HepG2 (cell line): ENCODE measurements around the gene PEAK3. TPM values are rescaled to one million over a fixed set of nuclear protein-coding genes. Genes with fewer than 3 reads are reported as not detected.

ENCODE experiments used
- AGO2 ChIP-seq: fragments of 200-400 bp; formaldehyde crosslinking; optimal IDR thresholded peaks from 2 replicates; pipeline ENCODE3; 2017; ENCODE audit warnings: mild to moderate bottlenecking, low read depth, low read length, moderate library complexity
- AHDC1 ChIP-seq: sonication (generic); formaldehyde crosslinking; IDR thresholded peaks from 2 replicates; pipeline ENCODE4 v1.5.1; 2020; ENCODE audit warnings: mild to moderate bottlenecking, missing genetic modification reagents, borderline replicate concordance
- DNMT1 ChIP-seq: sonication (generic); formaldehyde crosslinking; IDR thresholded peaks from 2 replicates; pipeline ENCODE4 v1.5.1; 2020; ENCODE audit warnings: mild to moderate bottlenecking, missing genetic modification reagents
- HNF4G ChIP-seq, 2 experiments: sonication (generic) in 1 of 2; formaldehyde crosslinking in 1 of 2; IDR thresholded peaks; 2 replicates each; pipeline versions ENCODE4 v1.4.0 to v1.6.1; 2011 to 2020; ENCODE audit warnings: borderline replicate concordance in 2 of 2, low read depth in 2 of 2, mild to moderate bottlenecking in 2 of 2, low read length in 1 of 2, missing genetic modification reagents in 1 of 2, moderate library complexity in 1 of 2
- MLXIP ChIP-seq: sonication (generic); formaldehyde crosslinking; IDR thresholded peaks from 2 replicates; pipeline ENCODE4 v1.9.0; 2021; ENCODE audit warnings: missing genetic modification reagents, borderline replicate concordance
- NFE2 ChIP-seq: sonication (generic); formaldehyde crosslinking; IDR thresholded peaks from 2 replicates; pipeline ENCODE4 v1.4.0; 2020; ENCODE audit warnings: missing genetic modification reagents
- RBFOX2 ChIP-seq: fragments of 200-400 bp; formaldehyde crosslinking; IDR thresholded peaks from 2 replicates; pipeline ENCODE4 v1.6.1; 2017; ENCODE audit warnings: low read depth, mild to moderate bottlenecking, low read length
- RERE ChIP-seq: IDR thresholded peaks from 2 replicates; pipeline ENCODE4 v1.6.1; 2016; ENCODE audit warnings: low read depth, missing genetic modification reagents, missing compliant biosample characterization
- YEATS4 ChIP-seq: sonication (generic); formaldehyde crosslinking; IDR thresholded peaks from 2 replicates; pipeline ENCODE4 v1.4.0; 2020; ENCODE audit warnings: missing genetic modification reagents, borderline replicate concordance
- ZC3H13 ChIP-seq: sonication (generic); formaldehyde crosslinking; IDR thresholded peaks from 2 replicates; pipeline ENCODE4 v1.8.1; 2023; ENCODE audit warnings: mild to moderate bottlenecking, missing genetic modification reagents, moderate library complexity
- ZNF543 ChIP-seq: sonication (generic); formaldehyde crosslinking; IDR thresholded peaks from 2 replicates; pipeline ENCODE4 v1.4.0; 2020; ENCODE audit warnings: mild to moderate bottlenecking, missing genetic modification reagents
- ZNF780A ChIP-seq: sonication (generic); formaldehyde crosslinking; IDR thresholded peaks from 2 replicates; pipeline ENCODE4 v1.8.0; 2022; ENCODE audit warnings: mild to moderate bottlenecking, missing genetic modification reagents, moderate library complexity
- polyA plus RNA-seq, 8 experiments: library from polyadenylated mRNA; depleted of rRNA in 3 of 8; stranded (reverse) in 7 of 8; unstranded in 1 of 8; fragments of >200 nt; fragmentation: Illumina TruSeq in 4 of 8; extraction: Trizol in 4 of 8; gene quantifications; 2 replicates each; pipeline versions ENCODE4 v1.2.1 to v1.2.3, GENCODE V29; 2011 to 2016; ENCODE audit warnings: low read depth in 4 of 8, missing spikeins in 1 of 8, mixed read lengths in 1 of 8; ENCODE audit not compliant: insufficient read depth in 1 of 8
- total RNA-seq, 5 experiments: library from RNA; depleted of rRNA; stranded (reverse); fragments of >200 nt; fragmentation: Illumina TruSeq; extraction: Trizol; gene quantifications; 2 replicates each; pipeline ENCODE4 v1.2.3, GENCODE V29; 2016; ENCODE audit warnings: low read depth in 1 of 5

Gene PEAK3
- total and polyA plus RNA-seq, 2 of the 13 experiments (the other 11 are each of a cell fraction or from before 2014, with no cell fraction given): not detected

GRCh38 chr19:2230807-2231533, 51.0 kb downstream of the PEAK3 start (continued):
- TF ChIP-seq HNF4G (IDR thresholded peaks at IDR 0.05; ENCODE audit: borderline replicate concordance, low read depth, low read length) (no peak), HNF4G (CRISPR knock-in tag; IDR thresholded peaks at IDR 0.05; ENCODE audit: borderline replicate concordance, low read depth) (no peak), DNMT1 (CRISPR knock-in tag) (no peak), RBFOX2 (peak; percentile 43; the same call in 1 of the 2 replicates), AGO2 (peak; percentile 44), ZNF543 (no peak), AHDC1 (CRISPR knock-in tag) (no peak), RERE (no peak), NFE2 (no peak), ZNF780A (CRISPR knock-in tag) (no peak), YEATS4 (CRISPR knock-in tag) (no peak), ZC3H13 (CRISPR knock-in tag) (peak; percentile 14; the same call in 1 of the 2 replicates), MLXIP (CRISPR knock-in tag) (no peak)
